ENCODE results near the gene PTGES2. TPM values are rescaled to one million over a fixed set of nuclear protein-coding genes. Genes with fewer than 3 reads are reported as not detected.

Gene PTGES2
- total and polyA plus RNA-seq, 2 of the 13 experiments (the other 11 are each of a cell fraction or from before 2014, with no cell fraction given) = 63.7 to 79.8 TPM

DNA sequence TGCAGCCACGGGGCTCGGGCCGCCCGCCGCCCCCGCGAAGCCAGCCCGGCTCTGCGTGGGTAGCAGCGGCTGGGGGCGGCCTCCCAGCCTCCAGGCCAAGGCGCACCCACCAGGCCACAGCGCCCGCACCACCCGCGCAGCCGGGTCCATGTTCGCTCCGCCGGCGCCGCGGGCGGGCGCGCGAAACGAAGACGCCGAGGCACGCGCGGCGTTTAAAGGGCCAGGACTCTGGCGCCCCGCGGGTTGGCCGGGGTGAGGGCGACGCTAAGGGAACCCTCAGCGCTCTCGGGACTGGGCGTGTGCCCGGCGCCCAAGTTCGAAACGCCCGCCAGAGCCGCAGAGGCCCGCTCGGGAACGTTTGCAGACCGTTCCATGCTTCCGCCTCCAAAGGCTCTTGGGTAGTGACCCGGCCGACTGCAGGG lies at the start of gene PTGES2 (continued):
- TF ChIP-seq, protein P1, sequence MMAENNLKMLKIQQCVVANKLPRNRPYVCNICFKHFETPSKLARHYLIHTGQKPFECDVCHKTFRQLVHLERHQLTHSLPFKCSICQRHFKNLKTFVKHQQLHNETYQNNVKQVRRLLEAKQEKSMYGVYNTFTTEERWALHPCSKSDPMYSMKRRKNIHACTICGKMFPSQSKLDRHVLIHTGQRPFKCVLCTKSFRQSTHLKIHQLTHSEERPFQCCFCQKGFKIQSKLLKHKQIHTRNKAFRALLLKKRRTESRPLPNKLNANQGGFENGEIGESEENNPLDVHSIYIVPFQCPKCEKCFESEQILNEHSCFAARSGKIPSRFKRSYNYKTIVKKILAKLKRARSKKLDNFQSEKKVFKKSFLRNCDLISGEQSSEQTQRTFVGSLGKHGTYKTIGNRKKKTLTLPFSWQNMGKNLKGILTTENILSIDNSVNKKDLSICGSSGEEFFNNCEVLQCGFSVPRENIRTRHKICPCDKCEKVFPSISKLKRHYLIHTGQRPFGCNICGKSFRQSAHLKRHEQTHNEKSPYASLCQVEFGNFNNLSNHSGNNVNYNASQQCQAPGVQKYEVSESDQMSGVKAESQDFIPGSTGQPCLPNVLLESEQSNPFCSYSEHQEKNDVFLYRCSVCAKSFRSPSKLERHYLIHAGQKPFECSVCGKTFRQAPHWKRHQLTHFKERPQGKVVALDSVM (CRISPR knock-in tag; IDR thresholded peaks at IDR 0.05) = peak; percentile 28; the same call in 1 of the 2 replicates
- TF ChIP-seq, protein P2, sequence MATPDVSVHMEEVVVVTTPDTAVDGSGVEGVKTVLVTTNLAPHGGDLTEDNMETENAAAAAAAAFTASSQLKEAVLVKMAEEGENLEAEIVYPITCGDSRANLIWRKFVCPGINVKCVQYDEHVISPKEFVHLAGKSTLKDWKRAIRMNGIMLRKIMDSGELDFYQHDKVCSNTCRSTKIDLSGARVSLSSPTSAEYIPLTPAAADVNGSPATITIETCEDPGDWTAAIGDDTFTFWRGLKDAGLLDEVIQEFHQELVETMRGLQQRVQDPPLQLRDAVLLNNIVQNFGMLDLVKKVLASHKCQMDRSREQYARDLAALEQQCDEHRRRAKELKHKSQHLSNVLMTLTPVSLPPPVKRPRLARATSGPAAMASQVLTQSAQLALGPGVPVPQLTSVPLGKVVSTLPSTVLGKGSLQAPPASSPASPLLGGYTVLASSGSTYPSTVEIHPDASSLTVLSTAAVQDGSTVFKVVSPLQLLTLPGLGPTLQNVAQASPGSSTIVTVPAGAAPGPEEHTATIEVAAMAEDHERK (CRISPR knock-in tag; IDR thresholded peaks at IDR 0.05; ENCODE audit: low read depth) = no peak
- TF ChIP-seq, protein P3, sequence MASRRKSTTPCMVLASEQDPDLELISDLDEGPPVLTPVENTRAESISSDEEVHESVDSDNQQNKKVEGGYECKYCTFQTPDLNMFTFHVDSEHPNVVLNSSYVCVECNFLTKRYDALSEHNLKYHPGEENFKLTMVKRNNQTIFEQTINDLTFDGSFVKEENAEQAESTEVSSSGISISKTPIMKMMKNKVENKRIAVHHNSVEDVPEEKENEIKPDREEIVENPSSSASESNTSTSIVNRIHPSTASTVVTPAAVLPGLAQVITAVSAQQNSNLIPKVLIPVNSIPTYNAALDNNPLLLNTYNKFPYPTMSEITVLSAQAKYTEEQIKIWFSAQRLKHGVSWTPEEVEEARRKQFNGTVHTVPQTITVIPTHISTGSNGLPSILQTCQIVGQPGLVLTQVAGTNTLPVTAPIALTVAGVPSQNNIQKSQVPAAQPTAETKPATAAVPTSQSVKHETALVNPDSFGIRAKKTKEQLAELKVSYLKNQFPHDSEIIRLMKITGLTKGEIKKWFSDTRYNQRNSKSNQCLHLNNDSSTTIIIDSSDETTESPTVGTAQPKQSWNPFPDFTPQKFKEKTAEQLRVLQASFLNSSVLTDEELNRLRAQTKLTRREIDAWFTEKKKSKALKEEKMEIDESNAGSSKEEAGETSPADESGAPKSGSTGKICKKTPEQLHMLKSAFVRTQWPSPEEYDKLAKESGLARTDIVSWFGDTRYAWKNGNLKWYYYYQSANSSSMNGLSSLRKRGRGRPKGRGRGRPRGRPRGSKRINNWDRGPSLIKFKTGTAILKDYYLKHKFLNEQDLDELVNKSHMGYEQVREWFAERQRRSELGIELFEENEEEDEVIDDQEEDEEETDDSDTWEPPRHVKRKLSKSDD (CRISPR knock-in tag; IDR thresholded peaks at IDR 0.05; ENCODE audit: low read depth) = peak; percentile 30; the same call in 1 of the 2 replicates
- TF ChIP-seq, protein P4, sequence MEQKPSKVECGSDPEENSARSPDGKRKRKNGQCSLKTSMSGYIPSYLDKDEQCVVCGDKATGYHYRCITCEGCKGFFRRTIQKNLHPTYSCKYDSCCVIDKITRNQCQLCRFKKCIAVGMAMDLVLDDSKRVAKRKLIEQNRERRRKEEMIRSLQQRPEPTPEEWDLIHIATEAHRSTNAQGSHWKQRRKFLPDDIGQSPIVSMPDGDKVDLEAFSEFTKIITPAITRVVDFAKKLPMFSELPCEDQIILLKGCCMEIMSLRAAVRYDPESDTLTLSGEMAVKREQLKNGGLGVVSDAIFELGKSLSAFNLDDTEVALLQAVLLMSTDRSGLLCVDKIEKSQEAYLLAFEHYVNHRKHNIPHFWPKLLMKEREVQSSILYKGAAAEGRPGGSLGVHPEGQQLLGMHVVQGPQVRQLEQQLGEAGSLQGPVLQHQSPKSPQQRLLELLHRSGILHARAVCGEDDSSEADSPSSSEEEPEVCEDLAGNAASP (CRISPR knock-in tag; IDR thresholded peaks at IDR 0.05; ENCODE audit: borderline replicate concordance) = peak; percentile 35; the same call in 1 of the 2 replicates
- TF ChIP-seq SALL2 (CRISPR knock-in tag; IDR thresholded peaks at IDR 0.05) (peak; percentile 21; the same call in 1 of the 2 replicates), HDAC1 (CRISPR knock-in tag; IDR thresholded peaks at IDR 0.05) (peak; percentile 35), ZNF382 (CRISPR knock-in tag; IDR thresholded peaks at IDR 0.05; ENCODE audit: borderline replicate concordance) (no peak), ZNF3 (CRISPR knock-in tag; IDR thresholded peaks at IDR 0.05) (no peak), NCOA1 (CRISPR knock-in tag; IDR thresholded peaks at IDR 0.05) (no peak), ZNF337 (CRISPR knock-in tag; IDR thresholded peaks at IDR 0.05; ENCODE audit: borderline replicate concordance, low read depth) (no peak), SALL1 (CRISPR knock-in tag; IDR thresholded peaks at IDR 0.05) (peak; percentile 36), MTA1 (CRISPR knock-in tag; IDR thresholded peaks at IDR 0.05; ENCODE audit: borderline replicate concordance) (0 out of 2 replicates have a peak, but pooled peaks have one; percentile 22), RBM22 (optimal IDR thresholded peaks at IDR 0.05; ENCODE audit: low read length) (no peak), RBFOX2 (IDR thresholded peaks at IDR 0.05; ENCODE audit: low read depth, low read length) (peak; percentile 91), ZNF263 (CRISPR knock-in tag; IDR thresholded peaks at IDR 0.05) (0 out of 2 replicates have a peak, but pooled peaks have one; percentile 26), ZNF160 (CRISPR knock-in tag; IDR thresholded peaks at IDR 0.05) (no peak)
- TF ChIP-seq, protein P5, sequence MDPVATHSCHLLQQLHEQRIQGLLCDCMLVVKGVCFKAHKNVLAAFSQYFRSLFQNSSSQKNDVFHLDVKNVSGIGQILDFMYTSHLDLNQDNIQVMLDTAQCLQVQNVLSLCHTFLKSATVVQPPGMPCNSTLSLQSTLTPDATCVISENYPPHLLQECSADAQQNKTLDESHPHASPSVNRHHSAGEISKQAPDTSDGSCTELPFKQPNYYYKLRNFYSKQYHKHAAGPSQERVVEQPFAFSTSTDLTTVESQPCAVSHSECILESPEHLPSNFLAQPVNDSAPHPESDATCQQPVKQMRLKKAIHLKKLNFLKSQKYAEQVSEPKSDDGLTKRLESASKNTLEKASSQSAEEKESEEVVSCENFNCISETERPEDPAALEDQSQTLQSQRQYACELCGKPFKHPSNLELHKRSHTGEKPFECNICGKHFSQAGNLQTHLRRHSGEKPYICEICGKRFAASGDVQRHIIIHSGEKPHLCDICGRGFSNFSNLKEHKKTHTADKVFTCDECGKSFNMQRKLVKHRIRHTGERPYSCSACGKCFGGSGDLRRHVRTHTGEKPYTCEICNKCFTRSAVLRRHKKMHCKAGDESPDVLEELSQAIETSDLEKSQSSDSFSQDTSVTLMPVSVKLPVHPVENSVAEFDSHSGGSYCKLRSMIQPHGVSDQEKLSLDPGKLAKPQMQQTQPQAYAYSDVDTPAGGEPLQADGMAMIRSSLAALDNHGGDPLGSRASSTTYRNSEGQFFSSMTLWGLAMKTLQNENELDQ (CRISPR knock-in tag; IDR thresholded peaks at IDR 0.05; ENCODE audit: borderline replicate concordance) = no peak
- TF ChIP-seq, protein P6, sequence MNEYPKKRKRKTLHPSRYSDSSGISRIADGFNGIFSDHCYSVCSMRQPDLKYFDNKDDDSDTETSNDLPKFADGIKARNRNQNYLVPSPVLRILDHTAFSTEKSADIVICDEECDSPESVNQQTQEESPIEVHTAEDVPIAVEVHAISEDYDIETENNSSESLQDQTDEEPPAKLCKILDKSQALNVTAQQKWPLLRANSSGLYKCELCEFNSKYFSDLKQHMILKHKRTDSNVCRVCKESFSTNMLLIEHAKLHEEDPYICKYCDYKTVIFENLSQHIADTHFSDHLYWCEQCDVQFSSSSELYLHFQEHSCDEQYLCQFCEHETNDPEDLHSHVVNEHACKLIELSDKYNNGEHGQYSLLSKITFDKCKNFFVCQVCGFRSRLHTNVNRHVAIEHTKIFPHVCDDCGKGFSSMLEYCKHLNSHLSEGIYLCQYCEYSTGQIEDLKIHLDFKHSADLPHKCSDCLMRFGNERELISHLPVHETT (CRISPR knock-in tag; conservative IDR thresholded peaks at IDR 0.05) = 0 out of 2 replicates have a peak, but pooled peaks have one; percentile 10
